Keratinocyte (primary cell): ENCODE data around the gene MVB12A. TPM values are rescaled to one million over a fixed set of nuclear protein-coding genes. Genes with fewer than 3 reads are reported as not detected.

Source experiments
- DNase-seq: peaks from one replicate; pipeline ENCODE4 v3.0.0-alpha.2; 2011; ENCODE audit warnings: low read depth, missing footprints, low spot score
- FAIRE-seq: peaks from 2 replicates; lab custom pipeline; 2011; peaks lifted over from hg19 to GRCh38; lab: Jason Lieb, UNC
- H2AFZ ChIP-seq: 2 replicates; pipeline ENCODE4 v1.6.0; 2012; ENCODE audit warnings: low read length, control low read depth, inconsistent platforms; ENCODE audit not compliant: control insufficient read depth
- H3K27ac ChIP-seq: 2 replicates; pipeline ENCODE4 v1.5.1; 2011; ENCODE audit warnings: low read length; ENCODE audit not compliant: control insufficient read depth, insufficient read depth
- H3K27me3 ChIP-seq: 3 replicates; pipeline ENCODE4 v1.6.0; 2011; ENCODE audit warnings: low read length; ENCODE audit not compliant: control insufficient read depth, insufficient read depth; ENCODE audit errors: extremely low read depth
- H3K36me3 ChIP-seq, 2 experiments: 2 replicates in 1 of 2; 3 replicates in 1 of 2; pipeline ENCODE4 v1.5.1; 2011; ENCODE audit warnings: low read length in 2 of 2, mild to moderate bottlenecking in 1 of 2; ENCODE audit not compliant: control insufficient read depth in 2 of 2, insufficient read depth in 2 of 2; ENCODE audit errors: extremely low read depth in 1 of 2
- H3K4me1 ChIP-seq: 3 replicates; pipeline ENCODE4 v1.5.1; 2011; ENCODE audit warnings: low read length; ENCODE audit not compliant: control insufficient read depth, insufficient read depth; ENCODE audit errors: extremely low read depth
- H3K4me2 ChIP-seq: 3 replicates; pipeline ENCODE4 v1.6.0; 2011; ENCODE audit warnings: low read depth, low read length; ENCODE audit not compliant: control insufficient read depth, insufficient read depth; ENCODE audit errors: extremely low read depth
- H3K4me3 ChIP-seq, 3 experiments: fragments of 200-600 bp in 1 of 3; sonication (generic) in 1 of 3; 2 replicates in 2 of 3; 3 replicates in 1 of 3; pipeline ENCODE4 v1.5.1; 2011 to 2016; ENCODE audit warnings: low read length in 3 of 3, mild to moderate bottlenecking in 3 of 3, control low read depth in 2 of 3, inconsistent platforms in 1 of 3, low read depth in 1 of 3, mixed read lengths in 1 of 3, mixed run types in 1 of 3, moderate library complexity in 1 of 3; ENCODE audit not compliant: control insufficient read depth in 2 of 3, insufficient read depth in 2 of 3; ENCODE audit errors: extremely low read depth in 1 of 3
- H3K79me2 ChIP-seq: 2 replicates; pipeline ENCODE4 v1.6.0; 2012; ENCODE audit warnings: low read length; ENCODE audit not compliant: control insufficient read depth, insufficient read depth
- H3K9ac ChIP-seq: 3 replicates; pipeline ENCODE4 v1.6.0; 2011; ENCODE audit warnings: low read length; ENCODE audit not compliant: control insufficient read depth, insufficient read depth; ENCODE audit errors: extremely low read depth
- H3K9me1 ChIP-seq: 3 replicates; pipeline ENCODE4 v1.6.0; 2011; ENCODE audit warnings: low read length; ENCODE audit not compliant: control insufficient read depth, insufficient read depth; ENCODE audit errors: extremely low read depth
- H3K9me3 ChIP-seq: 2 replicates; pipeline ENCODE4 v1.5.1; 2012; ENCODE audit warnings: low read depth, low read length; ENCODE audit not compliant: control insufficient read depth
- H4K20me1 ChIP-seq: 3 replicates; pipeline ENCODE4 v1.6.0; 2011; ENCODE audit warnings: low read length; ENCODE audit not compliant: control insufficient read depth, insufficient read depth; ENCODE audit errors: extremely low read depth
- EZH2 ChIP-seq: IDR thresholded peaks from one replicate; pipeline ENCODE4 v1.6.1; 2012; ENCODE audit warnings: inconsistent platforms, mild to moderate bottlenecking, low read length, moderate library complexity
- dilution Hi-C: fragments of 300-500 bp; cut with MboI; formaldehyde crosslinking; loops from one replicate; pipeline ENCODE4 v1.7.0; 2020; ENCODE audit warnings: low sequenced_read_pairs; ENCODE audit not compliant: extremely low pct_ligation_motif_present
- polyA plus RNA-seq, 5 experiments: library from polyadenylated mRNA; depleted of rRNA in 3 of 5; stranded (reverse) in 3 of 5; stranded (forward) in 1 of 5; unstranded in 1 of 5; fragments of >200 nt; gene quantifications; 1 replicate in 1 of 5; 2 replicates in 3 of 5; 3 replicates in 1 of 5; pipeline versions ENCODE4 v1.2.1 to v1.2.3, GENCODE V29; 2011 to 2012; ENCODE audit warnings: missing spikeins in 2 of 5, low read depth in 1 of 5, low replicate concordance in 1 of 5
- TF ChIP-seq, protein P1 (sequence below), 3 experiments: IDR thresholded peaks in 1 of 3; conservative IDR thresholded peaks in 1 of 3; optimal IDR thresholded peaks in 1 of 3; 2 replicates in 2 of 3; 3 replicates in 1 of 3; pipeline versions ENCODE3 to v1.5.1; 2011; ENCODE audit warnings: low read length in 3 of 3, mild to moderate bottlenecking in 3 of 3, moderate library complexity in 2 of 3, control low read depth in 1 of 3, inconsistent platforms in 1 of 3; ENCODE audit not compliant: insufficient read depth in 2 of 3; ENCODE audit errors: extremely low read depth in 1 of 3

MVB12A gene
- polyA plus RNA-seq, 1 donor (not counting 4 experiments of a cell fraction or from before 2014, with no cell fraction given): 23.3 TPM

DNA sequence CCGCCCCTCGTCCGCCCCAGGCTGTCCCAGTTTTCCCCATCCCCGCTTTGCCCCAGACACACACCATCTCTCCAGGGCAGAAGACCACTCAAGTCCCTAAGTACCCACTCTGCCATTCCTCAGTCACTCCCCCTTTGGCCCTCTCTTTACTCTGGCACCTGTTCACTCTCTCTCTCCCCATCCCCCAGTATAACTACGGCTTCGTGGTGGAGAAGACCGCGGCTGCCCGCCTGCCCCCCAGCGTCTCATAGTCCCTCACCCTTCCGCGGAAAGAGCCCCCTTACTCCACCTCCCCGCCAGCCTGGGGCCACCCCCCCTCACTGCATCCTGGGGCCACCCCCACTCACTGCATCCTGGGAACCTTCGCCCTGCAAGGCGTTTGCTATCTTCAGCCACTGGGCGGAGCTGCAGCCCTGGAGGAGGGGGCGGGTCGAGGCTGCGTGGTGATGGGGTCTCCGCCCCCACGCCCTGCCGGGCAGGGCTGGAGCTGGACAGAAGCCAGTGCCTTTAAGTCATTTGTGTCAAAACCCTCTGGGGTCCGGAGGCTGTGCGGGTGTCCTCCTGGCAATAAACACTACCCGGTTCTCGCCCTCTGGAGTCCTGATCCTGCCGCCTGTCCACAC, 5.0 kb downstream of the MVB12A start:
- no peak for DNase-seq
- Histone ChIP-seq H3K9me3 (no peaks in the 10 kb centered on the region), H3K27ac (no peak overlapping the region), H3K9ac (no peak overlapping the region), H3K27me3 (peaks cover under 1% of the 10 kb centered on the region), H3K4me3 (no peak overlapping the region), H3K4me2 (no peak overlapping the region), H2AFZ (no peak overlapping the region), H3K79me2 (no peaks in the 10 kb centered on the region), H4K20me1 (no peaks in the 10 kb centered on the region), H3K9me1 (no peaks in the 10 kb centered on the region), H3K36me3 (peaks cover 0 to 4% of the 10 kb centered on the region in 2 experiments), H3K4me1 (peaks cover 3% of the 10 kb centered on the region)
- dilution Hi-C loops: no loop called here
- TF ChIP-seq, protein P1, sequence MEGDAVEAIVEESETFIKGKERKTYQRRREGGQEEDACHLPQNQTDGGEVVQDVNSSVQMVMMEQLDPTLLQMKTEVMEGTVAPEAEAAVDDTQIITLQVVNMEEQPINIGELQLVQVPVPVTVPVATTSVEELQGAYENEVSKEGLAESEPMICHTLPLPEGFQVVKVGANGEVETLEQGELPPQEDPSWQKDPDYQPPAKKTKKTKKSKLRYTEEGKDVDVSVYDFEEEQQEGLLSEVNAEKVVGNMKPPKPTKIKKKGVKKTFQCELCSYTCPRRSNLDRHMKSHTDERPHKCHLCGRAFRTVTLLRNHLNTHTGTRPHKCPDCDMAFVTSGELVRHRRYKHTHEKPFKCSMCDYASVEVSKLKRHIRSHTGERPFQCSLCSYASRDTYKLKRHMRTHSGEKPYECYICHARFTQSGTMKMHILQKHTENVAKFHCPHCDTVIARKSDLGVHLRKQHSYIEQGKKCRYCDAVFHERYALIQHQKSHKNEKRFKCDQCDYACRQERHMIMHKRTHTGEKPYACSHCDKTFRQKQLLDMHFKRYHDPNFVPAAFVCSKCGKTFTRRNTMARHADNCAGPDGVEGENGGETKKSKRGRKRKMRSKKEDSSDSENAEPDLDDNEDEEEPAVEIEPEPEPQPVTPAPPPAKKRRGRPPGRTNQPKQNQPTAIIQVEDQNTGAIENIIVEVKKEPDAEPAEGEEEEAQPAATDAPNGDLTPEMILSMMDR (optimal IDR thresholded peaks at IDR 0.05 in 1 of 3, IDR thresholded peaks at IDR 0.05 in 1 of 3, conservative IDR thresholded peaks at IDR 0.05 in 1 of 3; ENCODE audit: extremely low read depth in 1 of 3, insufficient read depth in 2 of 3, low read length in 3 of 3): peak; percentile 20 to 67 (median 67)
- TF ChIP-seq EZH2: no peak
- FAIRE-seq: no peak

DNA sequence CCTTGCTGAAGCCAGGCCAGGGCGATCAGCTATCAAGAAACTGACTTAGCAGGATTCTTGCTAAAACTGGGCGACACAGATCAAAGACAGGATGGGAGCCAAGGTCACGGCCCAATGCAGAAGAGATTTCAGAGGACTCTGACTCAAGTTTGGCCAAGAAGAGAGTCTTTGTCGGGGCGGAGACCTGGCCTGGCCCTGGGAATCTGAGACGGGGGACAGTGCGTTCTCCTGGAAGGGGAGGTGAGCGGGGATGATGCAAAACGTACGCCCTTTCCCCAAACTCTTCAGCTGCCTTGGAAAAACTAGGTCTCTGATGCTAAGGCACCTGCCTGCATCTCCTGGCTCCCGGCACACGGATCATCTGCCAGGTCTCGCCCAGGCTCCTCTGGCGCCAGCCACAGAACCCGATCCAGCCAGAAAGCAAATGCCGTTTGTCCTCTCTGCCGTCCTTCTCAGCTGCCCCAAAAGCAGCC, 9.8 kb downstream of the MVB12A start:
- FAIRE-seq (no peak), DNase-seq (no peak)
- no peak overlapping the region for H3K4me2 ChIP-seq
- no peaks in the 10 kb centered on the region for H3K4me1 ChIP-seq
- H3K27me3 ChIP-seq: peaks cover 3% of the 10 kb centered on the region
- H2AFZ ChIP-seq: no peak overlapping the region
- H3K36me3 ChIP-seq: no peaks in the 10 kb centered on the region
- TF ChIP-seq, protein P1 (optimal IDR thresholded peaks at IDR 0.05 in 1 of 3, IDR thresholded peaks at IDR 0.05 in 1 of 3, conservative IDR thresholded peaks at IDR 0.05 in 1 of 3; ENCODE audit: extremely low read depth in 1 of 3, insufficient read depth in 2 of 3, low read length in 3 of 3): no peak
- TF ChIP-seq EZH2: no peak
- no peaks in the 10 kb centered on the region for H3K79me2 ChIP-seq
- H3K4me3 ChIP-seq: no peak overlapping the region
- dilution Hi-C loops: no loop called here
- H3K9me3 ChIP-seq: no peaks in the 10 kb centered on the region
- no peak overlapping the region for H3K27ac ChIP-seq
- H4K20me1 ChIP-seq: no peaks in the 10 kb centered on the region
- no peak overlapping the region for H3K9ac ChIP-seq
- H3K9me1 ChIP-seq: no peaks in the 10 kb centered on the region
